Psoas muscle (tissue), 8 donors: Measurements from ENCODE around the gene CHP2. TPM values are rescaled to one million over a fixed set of nuclear protein-coding genes. Genes with fewer than 3 reads are reported as not detected.
"Not testable (repeated sequence)": the region's sequence is repeated elsewhere in the genome, so short reads cannot be mapped to it uniquely, and the experiment has no call there.

Experiments used
- ATAC-seq, 4 donors: fragments of 200-7000 bp; cut with Tn5 transposase; one replicate each; pipeline ENCODE4 v1.9.1; 2020; ENCODE audit warnings: moderate library complexity in 3 of 4, mild to moderate bottlenecking in 2 of 4
- DNase-seq, 2 donors: peaks; one replicate each; pipeline ENCODE4 v3.0.0-alpha.2; 2020
- H3K27ac ChIP-seq: fragments of 200-600 bp; one replicate; pipeline ENCODE4 v1.8.0; 2022
- H3K27me3 ChIP-seq, 3 donors: fragments of 200-600 bp in 1 of 3; one replicate each; pipeline versions ENCODE4 v1.6.1 to v1.8.0; 2013 to 2022; ENCODE audit warnings: low read length in 2 of 3, mild to moderate bottlenecking in 2 of 3, moderate library complexity in 1 of 3; ENCODE audit not compliant: insufficient read depth in 3 of 3
- H3K36me3 ChIP-seq, 2 donors: fragments of 200-600 bp in 1 of 2; one replicate each; pipeline versions ENCODE4 v1.6.1 to v1.8.0; 2013 to 2022; ENCODE audit warnings: low read depth in 1 of 2, mild to moderate bottlenecking in 1 of 2, moderate library complexity in 1 of 2; ENCODE audit not compliant: insufficient read depth in 1 of 2
- H3K4me1 ChIP-seq: fragments of 200-600 bp; one replicate; pipeline ENCODE4 v1.8.0; 2022
- H3K4me3 ChIP-seq: fragments of 200-600 bp; one replicate; pipeline ENCODE4 v1.8.0; 2022; ENCODE audit warnings: mild to moderate bottlenecking
- H3K9me3 ChIP-seq: fragments of 200-600 bp; one replicate; pipeline ENCODE4 v1.8.0; 2022
- WGBS, 3 donors: extraction: QIAGEN DNeasy Blood & Tissue Kit; methylation state at CpG; one replicate each; pipeline versions ENCODE4 v1.1.6 to v1.1.7; 2013; 5-methylcytosine and 5-hydroxymethylcytosine counted together
- intact Hi-C, 2 donors: fragments of 100-400 bp; cut with DNase I; formaldehyde crosslinking; loops; one replicate each; pipeline versions ENCODE4 v1.11.0 to v1.14.2; 2022
- polyA plus RNA-seq, 3 donors: library from polyadenylated mRNA; stranded (reverse); fragments of 200-250 nt; gene quantifications; one replicate each; pipeline ENCODE4 v1.2.3, GENCODE V29; 2013
- total RNA-seq, 4 donors: library from RNA; stranded (reverse); fragmentation: NEBNext Ultra II Directional in 2 of 4; extraction: Animal tissue kit (Norgen Biotek cat#: 25700) in 2 of 4; gene quantifications; one replicate each; pipeline versions ENCODE4 v1.2.1 to v1.2.4, GENCODE V29; 2021 to 2023
- TF ChIP-seq, protein P1 (sequence below): fragments of 200-600 bp; IDR thresholded peaks from one replicate; pipeline ENCODE4 v1.8.0; 2022; ENCODE audit warnings: antibody characterized with exemption
- donor health status: healthy with polysubstance abuse.
- donor health status: DM: no; HTN: no; CAD: no; lungs with moderate emphysema.
- donor health status: Bipolar disorder and iron deficiency.
- donor health status: healthy.
- donor health status: DM: yes; HTN: yes; CAD: no.
- donor health status: DM: no; HTN: no; CAD: no.
- donor health status: DM: no; HTN: no; CAD: no.
- donor health status: DM: yes; HTN: yes; CAD: no.

CHP2 gene
- total and polyA plus RNA-seq, 7 donors: 0.05 to 0.08 TPM; not detected in 5

DNA sequence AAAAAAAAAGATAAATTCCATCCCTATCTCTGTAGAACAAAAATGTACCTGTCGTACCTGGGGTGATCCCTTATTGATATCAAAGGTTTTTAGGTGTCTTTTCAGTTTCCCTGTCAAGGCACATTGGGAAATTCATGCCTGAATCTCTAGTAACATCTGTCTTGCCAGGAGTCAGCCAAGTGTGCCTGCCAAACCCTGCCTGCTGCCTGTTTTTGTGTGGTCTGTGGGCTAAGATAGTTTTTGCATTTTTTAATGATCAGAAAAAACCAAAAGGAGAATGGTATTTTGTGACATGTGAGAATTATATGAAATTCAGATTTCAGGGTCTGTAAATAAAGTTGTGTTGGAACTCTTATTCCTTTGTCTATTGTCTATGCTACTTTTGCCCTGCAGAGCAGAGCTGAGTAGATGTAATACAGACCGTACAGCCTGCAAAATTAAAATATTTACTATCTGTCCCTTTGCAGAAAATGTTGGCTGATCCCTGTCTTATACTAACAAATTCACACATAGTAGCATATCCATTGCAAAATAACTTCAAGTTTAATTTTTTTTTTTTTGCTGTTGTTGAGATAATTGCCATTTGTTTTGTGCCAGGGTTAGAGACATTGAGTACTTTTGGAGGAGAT is 13.0 kb upstream of the CHP2 start:
- DNase-seq (no peak), ATAC-seq (no peak)
- Histone ChIP-seq H3K9me3 (no peaks in the 10 kb centered on the region), H3K4me3 (no peak overlapping the region), H3K27me3 (peaks cover 0 to 3% (median 0%) of the 10 kb centered on the region in 3 donors), H3K4me1 (no peaks in the 10 kb centered on the region), H3K27ac (no peak overlapping the region), H3K36me3 (no peaks in the 10 kb centered on the region)
- 23 to 33% (median 24%) methylated on average over 2 of the region's 2 CpGs for WGBS, 3 donors
- intact Hi-C loops: loop anchor here in 1 of 2 donors (10.0 kb wide), 1 partner anchor 1703 kb away; no protein-coding TSS in a partner anchor
- TF ChIP-seq, protein P1, sequence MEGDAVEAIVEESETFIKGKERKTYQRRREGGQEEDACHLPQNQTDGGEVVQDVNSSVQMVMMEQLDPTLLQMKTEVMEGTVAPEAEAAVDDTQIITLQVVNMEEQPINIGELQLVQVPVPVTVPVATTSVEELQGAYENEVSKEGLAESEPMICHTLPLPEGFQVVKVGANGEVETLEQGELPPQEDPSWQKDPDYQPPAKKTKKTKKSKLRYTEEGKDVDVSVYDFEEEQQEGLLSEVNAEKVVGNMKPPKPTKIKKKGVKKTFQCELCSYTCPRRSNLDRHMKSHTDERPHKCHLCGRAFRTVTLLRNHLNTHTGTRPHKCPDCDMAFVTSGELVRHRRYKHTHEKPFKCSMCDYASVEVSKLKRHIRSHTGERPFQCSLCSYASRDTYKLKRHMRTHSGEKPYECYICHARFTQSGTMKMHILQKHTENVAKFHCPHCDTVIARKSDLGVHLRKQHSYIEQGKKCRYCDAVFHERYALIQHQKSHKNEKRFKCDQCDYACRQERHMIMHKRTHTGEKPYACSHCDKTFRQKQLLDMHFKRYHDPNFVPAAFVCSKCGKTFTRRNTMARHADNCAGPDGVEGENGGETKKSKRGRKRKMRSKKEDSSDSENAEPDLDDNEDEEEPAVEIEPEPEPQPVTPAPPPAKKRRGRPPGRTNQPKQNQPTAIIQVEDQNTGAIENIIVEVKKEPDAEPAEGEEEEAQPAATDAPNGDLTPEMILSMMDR: no peak

DNA sequence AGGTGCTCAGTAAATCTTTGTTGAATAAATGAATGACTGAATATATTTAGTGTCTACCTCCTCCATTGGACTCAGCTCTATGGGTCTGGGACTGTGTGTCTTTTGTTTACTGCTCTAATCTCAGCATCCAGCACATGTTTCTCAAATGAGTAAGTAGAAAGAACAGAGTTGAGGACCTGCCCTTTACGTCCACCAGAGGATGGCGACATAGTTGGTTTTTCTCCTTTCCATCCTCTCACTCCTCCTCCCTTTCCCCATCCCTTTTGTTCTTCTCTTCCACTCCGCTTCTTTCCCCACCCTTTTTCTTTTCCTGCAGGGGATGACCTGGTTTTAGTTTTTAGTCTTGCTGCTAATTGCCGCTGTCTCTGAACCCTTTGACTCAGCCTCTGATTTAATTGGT is 12.1 kb upstream of the CHP2 start:
- intact Hi-C loops: loop anchor here in 1 of 2 donors (10.0 kb wide), 1 partner anchor 1702 kb away; no protein-coding TSS in a partner anchor
- Histone ChIP-seq H3K4me3 (no peak overlapping the region), H3K9me3 (no peaks in the 10 kb centered on the region), H3K27me3 (peaks cover 0 to 1% (median 0%) of the 10 kb centered on the region in 3 donors), H3K36me3 (no peaks in the 10 kb centered on the region), H3K4me1 (no peaks in the 10 kb centered on the region), H3K27ac (no peak overlapping the region)
- no peak for DNase-seq
- TF ChIP-seq, protein P1: no peak
- ATAC-seq: no peak
- 31 to 47% (median 42%) methylated on average over 4 of the region's 4 CpGs for WGBS, 3 donors

DNA sequence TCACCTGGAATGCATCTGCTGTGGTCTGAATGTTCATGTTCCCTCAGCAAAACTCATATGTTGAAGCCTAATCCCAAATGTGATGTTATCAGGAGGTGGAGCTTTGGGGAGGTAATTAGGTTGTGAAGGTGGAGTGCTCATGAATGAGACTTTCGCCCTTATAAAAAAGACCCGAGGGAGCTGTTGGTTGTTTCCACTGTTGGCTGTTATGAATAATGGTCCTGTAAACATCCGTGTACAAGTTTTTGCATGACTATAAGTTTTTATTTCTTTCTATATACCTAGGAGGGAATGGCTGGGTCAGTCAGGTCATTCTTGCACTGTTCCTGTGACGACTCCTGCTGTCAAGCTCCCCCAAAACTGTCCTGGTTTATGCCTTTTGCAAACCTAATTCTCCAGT is 9.6 kb upstream of the CHP2 start:
- WGBS, 3 donors: 70 to 78% (median 75%) methylated on average over 4 of the region's 4 CpGs
- intact Hi-C loops: loop anchor here in 1 of 2 donors (10.0 kb wide), 1 partner anchor 1700 kb away; no protein-coding TSS in a partner anchor
- Histone ChIP-seq H3K9me3 (no peaks in the 10 kb centered on the region), H3K36me3 (no peaks in the 10 kb centered on the region), H3K27me3 (no peaks in the 10 kb centered on the region), H3K4me1 (no peaks in the 10 kb centered on the region), H3K4me3 (no peak overlapping the region), H3K27ac (no peak overlapping the region)
- DNase-seq: no peak
- TF ChIP-seq, protein P1: no peak
- ATAC-seq: no peak

DNA sequence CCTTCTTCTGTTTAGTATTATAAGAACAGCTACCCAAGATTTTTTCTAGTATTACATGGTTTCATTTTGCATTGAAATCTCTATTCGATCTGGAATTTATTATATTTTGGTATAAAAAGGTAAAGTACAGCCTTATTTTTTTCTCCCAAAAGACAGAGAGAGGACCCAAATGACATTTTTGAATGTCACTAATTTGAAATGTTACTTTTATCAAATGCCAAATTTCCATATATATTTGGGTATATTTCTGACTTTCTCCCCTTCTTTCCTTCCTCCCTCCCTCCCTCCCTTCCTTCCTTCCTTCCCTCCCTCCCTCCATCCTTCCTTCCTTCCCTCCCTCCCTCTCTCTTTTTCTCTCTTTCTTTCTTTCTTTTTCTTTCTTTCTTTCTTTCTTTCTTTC is 6.2 kb upstream of the CHP2 start:
- H3K9me3 ChIP-seq: no peaks in the 10 kb centered on the region
- DNase-seq (no peak), ATAC-seq (no peak)
- H3K27me3 ChIP-seq: peaks cover 0 to 8% (median 0%) of the 10 kb centered on the region in 3 donors
- H3K4me1 ChIP-seq: no peaks in the 10 kb centered on the region
- 59 to 62% (median 61%) methylated on average over 1 of the region's 1 CpG for WGBS, 3 donors
- intact Hi-C loops: loop anchor here in 1 of 2 donors (10.0 kb wide), 1 partner anchor 1696 kb away; no protein-coding TSS in a partner anchor
- no peak overlapping the region for H3K4me3 ChIP-seq
- TF ChIP-seq, protein P1: no peak
- no peaks in the 10 kb centered on the region for H3K36me3 ChIP-seq
- H3K27ac ChIP-seq: no peak overlapping the region

GRCh38 chr16:23751053-23751452 is 3.8 kb upstream of the CHP2 start:
- ATAC-seq, intact Hi-C loops, H3K36me3 ChIP-seq, H3K4me1 ChIP-seq, H3K4me3 ChIP-seq, H3K9me3 ChIP-seq, DNase-seq, H3K27ac ChIP-seq: not testable (repeated sequence)
- 61 to 94% (median 67%) methylated on average over 1 of the region's 1 CpG for WGBS, 3 donors
- H3K27me3 ChIP-seq: peaks cover 0 to 33% (median 17%) of the 10 kb centered on the region in 3 donors
